Right lobe of liver (tissue), 4 donors: ENCODE results near the gene UACA.

Experiments used
- POLR2A ChIP-seq: fragments of 450-650 bp; IDR thresholded peaks from one replicate; pipeline ENCODE4 v1.6.1; 2017; ENCODE audit warnings: antibody characterized with exemption, mild to moderate bottlenecking
- TF ChIP-seq, protein P1 (sequence below), 4 donors: fragments of 200-600 bp in 3 of 4; fragments of 450-650 bp in 1 of 4; IDR thresholded peaks; one replicate each; pipeline versions ENCODE4 v1.5.1 to v1.8.0; 2016 to 2022; ENCODE audit warnings: antibody characterized with exemption in 4 of 4, mild to moderate bottlenecking in 2 of 4
- donor health status: DM: no; HTN: no; CAD: no.
- donor health status: DM: no; HTN: no; CAD: no.
- donor health status: DM: no; HTN: yes; CAD: no.

DNA sequence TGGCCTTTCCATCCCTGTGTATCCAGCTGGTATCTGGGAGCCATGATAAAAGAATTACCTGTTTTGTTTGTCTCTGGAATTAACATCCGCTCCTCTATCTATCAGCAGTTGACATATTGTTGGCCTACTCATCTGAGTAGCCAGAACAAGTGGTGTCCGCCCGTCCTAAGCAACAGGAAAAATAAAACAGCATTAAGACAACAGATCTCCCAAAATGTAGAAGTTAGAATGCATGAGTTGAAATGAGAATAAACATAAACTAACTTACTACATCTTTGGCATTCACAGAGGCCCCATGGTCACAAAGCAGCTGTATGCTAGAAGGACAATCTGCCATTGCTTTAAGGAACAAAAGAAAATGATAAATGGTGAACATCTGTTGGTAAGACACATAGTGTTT, 75.9 kb downstream of the UACA start:
- TF ChIP-seq, protein P1, sequence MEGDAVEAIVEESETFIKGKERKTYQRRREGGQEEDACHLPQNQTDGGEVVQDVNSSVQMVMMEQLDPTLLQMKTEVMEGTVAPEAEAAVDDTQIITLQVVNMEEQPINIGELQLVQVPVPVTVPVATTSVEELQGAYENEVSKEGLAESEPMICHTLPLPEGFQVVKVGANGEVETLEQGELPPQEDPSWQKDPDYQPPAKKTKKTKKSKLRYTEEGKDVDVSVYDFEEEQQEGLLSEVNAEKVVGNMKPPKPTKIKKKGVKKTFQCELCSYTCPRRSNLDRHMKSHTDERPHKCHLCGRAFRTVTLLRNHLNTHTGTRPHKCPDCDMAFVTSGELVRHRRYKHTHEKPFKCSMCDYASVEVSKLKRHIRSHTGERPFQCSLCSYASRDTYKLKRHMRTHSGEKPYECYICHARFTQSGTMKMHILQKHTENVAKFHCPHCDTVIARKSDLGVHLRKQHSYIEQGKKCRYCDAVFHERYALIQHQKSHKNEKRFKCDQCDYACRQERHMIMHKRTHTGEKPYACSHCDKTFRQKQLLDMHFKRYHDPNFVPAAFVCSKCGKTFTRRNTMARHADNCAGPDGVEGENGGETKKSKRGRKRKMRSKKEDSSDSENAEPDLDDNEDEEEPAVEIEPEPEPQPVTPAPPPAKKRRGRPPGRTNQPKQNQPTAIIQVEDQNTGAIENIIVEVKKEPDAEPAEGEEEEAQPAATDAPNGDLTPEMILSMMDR (IDR thresholded peaks at IDR 0.05), result no peak
- no peak for TF ChIP-seq POLR2A
